ENCODE measurements around the gene TXNDC5. TPM values are rescaled to one million over a fixed set of nuclear protein-coding genes. Genes with fewer than 3 reads are reported as not detected.

The TXNDC5 gene
- total RNA-seq, 6 donors from 2014 or later: 52.4 to 177 (median 132) TPM

- H3K27me3 ChIP-seq: no peaks in the 10 kb centered on the region
- no peaks in the 10 kb centered on the region for H3K36me3 ChIP-seq
- TF ChIP-seq EP300 (IDR thresholded peaks at IDR 0.05) (no peak), CTCF (IDR thresholded peaks at IDR 0.05) (no peak), POLR2A (IDR thresholded peaks at IDR 0.05) (no peak)
- H3K9me3 ChIP-seq: no peaks in the 10 kb centered on the region
- 67 to 70% methylated on average over 4 of the region's 4 CpGs for WGBS, 2 donors
- DNase-seq (no peak), ATAC-seq (ENCODE audit: low FRiP score in 2 of 2) (peak in 1 of 2 donors; percentile 34)
- H3K4me3 ChIP-seq: no peak overlapping the region
- no peak overlapping the region for H3K27ac ChIP-seq
- H3K4me1 ChIP-seq: no peaks in the 10 kb centered on the region
These were observed 28.1 kb upstream of the TXNDC5 start for GRCh38 chr6:7938562-7939183.

- Histone ChIP-seq H3K4me1 (no peaks in the 10 kb centered on the region), H3K4me3 (no peak overlapping the region), H3K27me3 (no peaks in the 10 kb centered on the region), H3K36me3 (no peaks in the 10 kb centered on the region), H3K9me3 (no peaks in the 10 kb centered on the region), H3K27ac (no peak overlapping the region)
- no peak for DNase-seq
- 58 to 62% methylated on average over 3 of the region's 3 CpGs for WGBS, 2 donors
- TF ChIP-seq CTCF (IDR thresholded peaks at IDR 0.05) (no peak), POLR2A (IDR thresholded peaks at IDR 0.05) (no peak), POLR2AphosphoS5 (IDR thresholded peaks at IDR 0.05) (no peak), EP300 (IDR thresholded peaks at IDR 0.05) (no peak)
- ATAC-seq (ENCODE audit: low FRiP score in 2 of 2): no peak
These were observed 23.2 kb upstream of the TXNDC5 start for GRCh38 chr6:7933794-7934193.

- no peak for TF ChIP-seq POLR2AphosphoS5 (IDR thresholded peaks at IDR 0.05)
- no peak for TF ChIP-seq EP300 (IDR thresholded peaks at IDR 0.05)
- TF ChIP-seq POLR2A (IDR thresholded peaks at IDR 0.05): no peak
- no peak for TF ChIP-seq CTCF (IDR thresholded peaks at IDR 0.05)
- Histone ChIP-seq H3K4me3 (no peak overlapping the region), H3K27me3 (no peaks in the 10 kb centered on the region), H3K27ac (no peak overlapping the region), H3K36me3 (no peaks in the 10 kb centered on the region), H3K9me3 (no peaks in the 10 kb centered on the region), H3K4me1 (no peaks in the 10 kb centered on the region)
- no peak for ATAC-seq (ENCODE audit: low FRiP score in 2 of 2)
- WGBS, 2 donors: 92 to 96% methylated on average over 2 of the region's 2 CpGs
- DNase-seq: no peak
These were observed 22.0 kb upstream of the TXNDC5 start for GRCh38 chr6:7932625-7933024.

GRCh38 chr6:7924867-7925266 is 14.3 kb upstream of the TXNDC5 start:
- no peak overlapping the region for H3K4me3 ChIP-seq
- TF ChIP-seq CTCF (IDR thresholded peaks at IDR 0.05) (no peak), POLR2A (IDR thresholded peaks at IDR 0.05) (no peak), POLR2AphosphoS5 (IDR thresholded peaks at IDR 0.05) (no peak), EP300 (IDR thresholded peaks at IDR 0.05) (no peak)
- H3K36me3 ChIP-seq: no peaks in the 10 kb centered on the region
- ATAC-seq (ENCODE audit: low FRiP score in 2 of 2): no peak
- H3K4me1 ChIP-seq: peaks cover 0 to 4% (median 0%) of the 10 kb centered on the region in 4 donors
- no peak for DNase-seq
- H3K9me3 ChIP-seq: peaks cover 0 to 4% (median 1%) of the 10 kb centered on the region in 4 donors
- no peaks in the 10 kb centered on the region for H3K27me3 ChIP-seq
- H3K27ac ChIP-seq: no peak overlapping the region

GRCh38 chr6:7922596-7922995 is 12.0 kb upstream of the TXNDC5 start:
- ATAC-seq (ENCODE audit: low FRiP score in 2 of 2) (no peak), DNase-seq (no peak)
- peaks cover 0 to 4% (median 1%) of the 10 kb centered on the region in 4 donors for H3K9me3 ChIP-seq
- 80 to 82% methylated on average over 1 of the region's 1 CpG for WGBS, 2 donors
- H3K4me3 ChIP-seq: no peak overlapping the region
- H3K36me3 ChIP-seq: no peaks in the 10 kb centered on the region
- H3K27me3 ChIP-seq: no peaks in the 10 kb centered on the region
- no peak overlapping the region for H3K27ac ChIP-seq
- TF ChIP-seq POLR2A (IDR thresholded peaks at IDR 0.05): no peak
- no peak for TF ChIP-seq CTCF (IDR thresholded peaks at IDR 0.05)
- TF ChIP-seq POLR2AphosphoS5 (IDR thresholded peaks at IDR 0.05): no peak
- no peak for TF ChIP-seq EP300 (IDR thresholded peaks at IDR 0.05)
- H3K4me1 ChIP-seq: peaks cover 0 to 4% (median 0%) of the 10 kb centered on the region in 4 donors

Measured in upper lobe of left lung (tissue), 6 donors.